GM15510 (cell line): ENCODE data around the gene SPON1.

Experiments used
- POLR2A ChIP-seq: IDR thresholded peaks from 3 replicates; pipeline ENCODE4 v1.6.1; 2011; ENCODE audit warnings: borderline replicate concordance; ENCODE audit not compliant: insufficient read length; ENCODE audit errors: extremely low read depth

Gene SPON1

DNA sequence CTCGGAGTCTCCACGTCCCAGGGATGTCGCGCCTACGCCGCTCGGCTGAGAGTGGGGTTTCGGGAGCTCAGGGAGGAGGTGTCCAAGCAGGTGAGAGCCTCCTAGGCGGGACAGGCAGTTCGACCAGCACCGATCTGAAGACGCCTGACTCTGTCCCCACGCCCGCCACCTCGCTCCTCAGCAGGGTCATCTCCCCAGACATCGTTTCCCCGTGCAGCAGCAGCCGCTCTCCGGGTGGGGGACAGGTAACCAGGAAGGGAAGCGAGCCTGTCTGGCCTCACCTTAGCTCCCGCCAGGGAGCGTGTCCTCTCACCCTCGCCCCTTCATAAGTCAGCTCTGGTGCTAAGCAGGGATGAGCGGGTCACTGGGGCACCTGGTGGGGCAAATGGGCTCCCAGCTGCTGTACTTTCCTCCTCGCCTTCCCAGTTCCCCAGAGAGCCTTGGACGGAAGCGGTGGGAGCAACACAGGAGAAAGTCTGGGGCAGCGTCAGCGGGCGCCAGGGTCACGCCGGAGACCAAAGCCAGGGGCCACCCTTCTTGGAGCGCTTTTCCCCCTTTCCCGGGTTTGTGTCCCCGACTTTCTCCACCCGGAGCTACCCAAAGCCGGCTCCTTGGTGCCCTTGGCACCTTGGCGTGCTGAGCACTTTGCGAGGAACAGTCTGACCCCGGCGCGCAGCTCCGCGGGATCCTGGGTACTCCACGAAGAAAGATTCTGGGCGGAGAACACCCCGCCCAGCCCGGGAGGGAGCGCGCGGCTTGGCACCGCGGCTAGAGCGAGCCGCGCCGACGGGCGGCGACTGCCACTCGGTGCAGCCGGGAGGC, 1.6 kb downstream of the SPON1 start:
- TF ChIP-seq POLR2A, result no peak

DNA sequence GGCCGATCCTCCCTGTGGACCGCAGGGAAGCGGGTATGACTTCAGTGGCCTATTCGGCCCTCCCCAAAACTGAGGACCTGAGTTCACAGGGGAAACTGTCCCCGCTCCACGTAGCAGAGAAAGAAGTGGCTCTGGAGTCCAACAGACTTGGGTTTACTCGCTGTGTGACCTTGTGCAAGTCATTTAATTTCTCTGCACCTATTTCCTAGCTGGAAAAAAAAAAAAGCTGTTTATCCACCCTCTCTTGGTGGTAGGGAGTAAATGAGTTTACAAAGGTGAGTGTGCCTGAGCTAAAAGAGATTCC, 2.2 kb downstream of the SPON1 start:
- no peak for TF ChIP-seq POLR2A

DNA sequence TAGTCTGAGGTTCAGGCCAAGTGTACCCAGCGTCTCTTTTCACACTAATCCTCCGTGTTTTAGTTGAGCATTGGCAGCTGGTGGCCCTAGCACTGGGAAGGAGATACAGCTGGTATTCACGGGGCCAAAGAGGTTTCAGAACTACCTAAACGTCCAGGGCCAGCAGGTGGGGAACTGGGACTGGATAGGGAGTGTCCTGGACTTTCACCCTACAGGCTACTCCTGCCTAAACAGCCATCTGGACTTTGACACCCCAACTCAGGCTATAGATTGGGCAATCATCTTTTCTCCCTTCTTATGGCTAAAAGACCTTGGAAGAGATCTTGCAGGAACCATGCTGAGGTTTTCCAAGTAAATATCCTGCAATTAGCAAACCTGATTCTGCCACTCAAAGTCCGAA, 2.8 kb downstream of the SPON1 start:
- no peak for TF ChIP-seq POLR2A

DNA sequence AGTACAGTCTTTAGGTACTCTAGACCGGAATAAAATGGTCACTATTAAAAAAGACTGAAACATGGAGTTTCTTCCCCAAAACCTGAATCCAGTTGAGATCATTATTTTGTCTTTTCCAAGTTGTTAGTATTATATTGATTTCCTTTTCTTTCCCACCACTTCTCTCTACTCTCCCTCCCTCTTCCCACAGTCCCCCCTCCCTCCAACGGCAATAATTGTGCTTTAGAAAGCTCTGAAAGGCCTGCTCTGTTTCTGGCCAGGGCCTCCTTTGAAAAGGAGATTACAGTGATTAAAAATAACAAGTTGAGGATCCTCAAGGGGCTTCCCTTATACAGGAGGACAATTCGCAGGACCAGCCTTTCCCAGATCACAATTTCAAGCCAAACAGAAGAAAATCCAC, 3.5 kb downstream of the SPON1 start:
- no peak for TF ChIP-seq POLR2A

DNA sequence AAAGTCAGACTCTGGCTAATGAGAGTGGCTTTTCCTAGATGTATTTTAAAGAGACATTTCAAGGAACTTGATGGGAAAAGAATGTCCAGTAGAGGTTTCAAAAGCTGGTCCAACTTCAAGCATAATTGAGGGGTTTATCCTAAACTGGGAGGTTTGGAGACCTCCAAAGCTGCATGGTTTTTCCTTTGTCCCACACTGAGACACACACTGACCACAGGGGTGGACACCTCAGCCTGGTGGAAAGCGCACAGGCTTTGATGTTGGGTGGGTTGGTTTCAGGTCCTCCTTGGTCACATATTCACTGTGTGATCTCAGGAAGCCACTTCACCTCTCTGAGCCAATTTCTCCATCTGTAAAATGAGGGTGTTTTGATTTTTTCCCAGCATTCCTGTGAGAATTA, 4.0 kb downstream of the SPON1 start:
- TF ChIP-seq POLR2A, result no peak

DNA sequence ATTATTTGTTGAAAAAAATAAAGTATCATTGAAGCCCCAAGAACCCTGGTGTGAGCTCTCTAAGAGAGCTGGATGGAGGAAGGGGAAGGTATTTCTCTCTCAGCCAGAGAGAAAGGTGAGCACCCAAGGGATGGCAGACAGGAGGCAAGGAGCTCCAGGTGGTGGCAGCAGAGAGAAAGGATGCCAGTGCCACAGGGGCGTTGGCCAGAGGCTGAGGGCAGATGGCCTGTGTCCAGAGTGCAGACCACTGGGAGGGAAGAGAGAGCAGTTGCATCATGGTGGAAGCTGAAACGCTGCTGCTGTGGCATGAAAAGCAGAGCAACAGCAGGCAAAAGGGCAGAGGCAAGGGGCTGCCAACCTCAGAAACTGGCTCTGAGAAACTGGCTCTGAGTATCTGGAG, 8.5 kb downstream of the SPON1 start:
- TF ChIP-seq POLR2A, result no peak

DNA sequence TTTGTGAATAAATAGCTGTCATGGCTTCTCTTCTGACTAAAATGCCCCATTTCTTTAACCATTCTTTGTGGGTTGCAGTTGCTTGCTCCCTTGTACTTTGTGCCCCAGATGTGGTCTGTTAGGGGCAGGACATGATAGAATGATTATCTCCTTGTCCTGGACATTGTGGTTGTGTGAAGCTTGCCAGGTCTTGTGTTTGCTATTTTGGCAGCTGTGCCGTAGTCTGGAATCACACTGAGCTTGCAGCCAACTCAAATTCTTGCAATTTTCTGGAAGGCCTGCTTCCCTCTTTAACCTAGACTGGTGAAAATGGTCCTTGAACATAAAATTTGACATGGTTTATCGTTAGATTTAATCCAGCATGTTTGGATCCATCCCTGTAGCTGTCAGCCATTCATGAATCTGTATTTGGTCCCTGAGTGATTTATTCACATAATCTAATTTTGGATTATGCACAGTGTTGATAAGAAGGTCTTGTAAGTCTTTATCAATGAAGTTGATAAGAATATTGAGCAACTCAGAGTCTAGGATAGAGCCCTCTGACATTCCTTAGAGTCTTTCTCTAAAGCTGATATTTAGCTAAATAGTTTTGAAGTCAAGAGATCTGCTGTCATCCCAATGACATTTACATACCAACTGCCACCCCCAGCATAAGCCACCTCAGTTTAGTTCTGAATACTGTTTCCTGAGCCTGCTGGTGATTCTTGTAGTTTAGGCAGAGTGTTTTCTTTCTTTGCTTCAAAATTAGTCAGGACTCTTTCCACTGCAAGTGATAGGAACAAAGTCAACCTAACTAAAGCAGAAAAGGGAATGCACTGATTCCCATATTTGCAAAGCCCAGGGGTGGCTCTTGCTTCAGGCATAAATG, 9.8 kb downstream of the SPON1 start:
- TF ChIP-seq POLR2A, result no peak

DNA sequence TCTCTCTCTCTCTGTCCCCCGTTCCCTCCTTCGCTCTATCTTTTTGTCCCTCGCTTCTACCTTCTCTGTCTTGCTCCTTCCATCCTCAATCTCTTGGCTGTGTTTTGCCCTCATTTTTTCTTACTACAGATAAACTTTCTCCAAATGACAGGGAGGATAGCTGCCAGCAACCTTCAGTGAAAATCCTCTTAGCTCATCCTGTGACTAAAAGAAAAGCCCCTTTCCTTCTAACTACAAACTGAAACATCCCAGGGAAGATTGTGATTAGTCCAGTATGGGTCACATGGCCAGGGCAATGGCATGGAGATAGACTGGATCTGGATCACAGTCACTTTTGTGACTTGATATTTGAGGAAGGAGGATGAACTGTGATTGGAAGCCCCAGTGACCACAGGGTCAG, 10.4 kb downstream of the SPON1 start:
- TF ChIP-seq POLR2A, result no peak

DNA sequence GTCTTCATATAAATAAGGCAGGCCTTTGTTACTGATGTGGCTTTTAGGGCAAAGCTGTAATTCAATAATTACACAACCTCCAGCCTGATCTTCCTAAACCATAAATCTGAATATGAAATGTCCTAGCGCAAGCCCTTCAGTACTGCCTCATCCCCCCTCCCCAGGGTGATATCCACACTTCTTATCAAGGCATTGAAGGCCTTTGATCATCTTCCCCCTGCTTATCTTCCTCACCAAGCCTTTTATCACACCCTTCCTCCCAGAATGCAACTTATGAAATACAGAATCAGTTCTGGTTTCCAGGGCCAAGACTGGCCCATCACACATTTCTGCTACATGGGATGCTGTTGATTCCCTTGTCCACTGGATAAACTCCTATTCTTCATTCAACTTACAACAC, 12.1 kb downstream of the SPON1 start:
- TF ChIP-seq POLR2A, result no peak

DNA sequence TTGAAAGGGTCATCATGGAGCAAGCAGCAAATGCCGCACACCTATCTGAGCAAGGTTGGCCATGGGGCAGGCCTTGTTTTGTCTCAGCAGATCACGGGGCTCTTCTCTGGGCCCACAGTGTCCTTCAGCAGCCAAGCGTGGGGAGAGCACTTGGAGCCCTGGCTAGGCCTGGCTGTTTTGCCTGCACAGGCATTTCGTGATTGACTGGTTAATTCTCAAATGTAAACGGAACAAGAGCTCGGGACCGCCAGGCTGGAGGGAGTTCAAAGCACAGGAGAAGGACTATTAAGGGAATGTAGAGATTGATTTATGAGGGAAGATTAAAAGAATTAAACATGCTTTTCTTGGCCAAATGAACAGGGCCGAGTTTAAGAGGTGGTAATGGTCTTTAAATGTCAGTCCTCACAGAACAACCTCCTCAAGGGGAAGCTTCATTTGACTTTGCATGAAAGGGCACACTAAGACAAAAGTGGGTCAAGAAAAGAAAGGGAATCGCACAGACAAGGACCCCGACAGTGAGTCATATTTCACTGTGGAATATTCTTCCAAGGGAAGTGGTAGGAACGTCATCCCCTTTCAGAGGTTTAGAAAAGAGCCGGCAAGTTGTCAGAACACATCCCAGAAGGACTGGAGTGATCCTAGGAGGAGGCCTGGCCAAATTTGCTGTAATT, 20.7 kb downstream of the SPON1 start:
- no peak for TF ChIP-seq POLR2A

DNA sequence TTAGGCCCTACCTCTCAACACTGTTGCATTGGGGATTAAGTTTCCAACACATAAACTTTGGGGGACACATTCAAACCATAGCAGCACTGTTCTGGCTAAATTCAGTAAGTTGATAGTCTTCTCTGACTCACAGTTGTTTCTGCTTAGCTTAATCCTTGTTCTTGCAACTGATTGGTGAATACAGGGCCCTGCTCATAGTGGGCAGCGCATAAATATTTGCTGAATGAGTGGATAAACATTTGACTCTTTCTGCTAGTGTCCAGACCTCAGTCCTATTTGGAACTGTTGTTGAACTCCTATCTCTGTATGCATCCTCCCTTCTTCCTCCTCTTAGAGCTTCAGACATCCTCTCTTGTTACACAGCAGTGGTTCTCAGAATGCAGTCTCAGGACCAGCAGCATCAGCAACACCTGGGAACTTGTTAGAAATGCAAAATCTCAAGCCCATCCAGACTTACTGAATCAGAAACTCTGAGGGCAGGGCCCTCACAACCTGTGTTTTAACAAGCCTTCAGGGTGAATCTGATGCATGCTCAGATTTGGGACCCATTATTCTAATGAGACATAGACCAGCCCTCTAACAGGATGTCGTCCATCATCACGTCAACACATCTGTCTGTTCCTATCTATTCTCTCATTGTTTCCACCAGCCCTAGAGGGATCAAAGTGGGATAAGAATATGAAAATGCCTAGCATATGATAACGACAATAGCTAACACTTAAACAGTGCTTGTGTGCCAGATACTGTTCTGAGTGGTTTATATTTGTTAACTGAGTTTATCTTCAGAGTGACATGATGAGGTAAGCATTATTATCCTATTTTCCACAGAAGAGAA, 22.3 kb downstream of the SPON1 start:
- no peak for TF ChIP-seq POLR2A

DNA sequence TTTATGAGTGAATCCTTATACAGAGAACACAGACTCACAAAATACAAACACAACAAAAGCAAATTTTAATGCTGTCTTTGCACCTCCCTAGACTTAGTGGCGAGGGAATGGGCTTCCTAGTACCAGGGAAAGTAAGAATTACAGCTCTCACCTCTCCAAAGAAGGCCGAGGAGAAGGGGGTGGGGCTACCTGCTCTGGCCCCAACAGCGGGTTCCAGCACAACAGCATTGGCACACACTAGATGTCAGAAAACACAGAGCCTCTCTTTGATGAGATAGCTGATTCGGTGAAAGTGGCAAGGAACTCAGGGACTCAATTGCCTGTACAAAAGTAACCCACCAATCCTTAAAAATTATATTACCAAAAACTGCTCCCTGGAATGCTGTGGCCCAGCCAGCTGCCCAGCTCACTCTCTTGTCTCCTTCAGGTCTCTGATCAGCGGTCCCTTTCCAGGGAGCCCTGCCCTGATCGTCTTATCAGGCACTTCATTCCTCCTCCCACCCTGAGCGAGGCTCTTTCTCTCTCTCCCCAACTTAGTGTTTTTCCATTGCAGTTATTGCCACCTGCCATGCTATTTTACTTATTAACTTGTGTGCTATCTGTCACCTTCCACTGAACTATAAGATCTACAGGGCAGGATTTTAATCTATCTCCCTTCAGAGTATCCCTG, 30.7 kb downstream of the SPON1 start:
- no peak for TF ChIP-seq POLR2A

DNA sequence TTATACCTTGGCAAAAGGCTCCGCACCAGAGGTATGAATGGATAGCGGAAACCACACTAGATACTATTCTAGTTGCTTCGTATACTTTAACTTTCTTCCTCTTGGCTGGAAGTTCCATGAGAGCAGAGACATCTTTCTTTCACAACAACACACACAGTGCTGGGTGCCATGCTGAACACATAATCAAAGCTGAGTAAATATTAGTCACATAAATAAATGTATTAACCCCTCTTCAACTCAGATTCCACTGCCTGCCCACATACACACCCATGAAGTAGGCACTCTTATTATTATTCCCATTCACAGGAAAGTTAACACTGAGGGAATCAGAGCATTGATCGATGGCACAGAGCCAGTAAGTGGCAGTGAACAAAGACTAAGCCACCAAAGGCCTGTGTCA, 35.4 kb downstream of the SPON1 start:
- TF ChIP-seq POLR2A, result no peak

DNA sequence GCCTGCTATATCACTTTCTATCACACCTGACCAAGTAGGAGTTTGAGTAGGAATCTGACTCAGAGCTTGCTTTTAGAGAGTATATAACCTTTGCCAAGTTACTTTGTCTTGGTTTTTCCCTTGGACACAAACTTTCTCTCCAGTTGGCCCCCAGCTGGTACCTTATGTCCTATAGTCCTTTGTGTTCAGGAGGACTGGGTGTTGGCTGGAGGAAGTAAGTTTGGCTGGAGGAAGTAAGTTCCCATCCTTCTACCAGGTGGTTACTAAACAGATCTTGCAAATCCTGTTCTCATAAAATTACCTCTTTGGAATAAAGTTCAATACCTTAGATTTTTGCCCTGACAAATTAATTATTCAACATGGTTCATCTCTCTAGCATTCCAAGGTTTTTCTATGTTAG, 37.2 kb downstream of the SPON1 start:
- TF ChIP-seq POLR2A, result no peak

DNA sequence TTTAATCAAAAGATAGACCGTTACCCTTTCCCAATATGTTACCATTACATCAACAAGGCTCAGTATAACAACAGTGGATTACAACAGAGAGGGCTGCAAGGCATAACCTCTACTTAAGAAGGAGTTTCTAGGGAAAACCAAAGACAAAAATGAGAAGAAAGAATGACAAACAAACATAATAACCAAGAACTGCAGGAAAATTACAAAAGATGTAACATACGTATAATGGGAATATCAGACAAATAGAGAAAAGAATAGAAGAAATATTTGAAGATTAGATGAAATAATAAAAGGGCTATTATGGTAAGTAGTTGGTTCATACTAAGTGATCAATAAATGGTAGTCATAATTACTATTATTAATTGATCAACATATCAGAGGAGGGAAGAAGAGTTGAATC, 39.1 kb downstream of the SPON1 start:
- TF ChIP-seq POLR2A, result no peak

DNA sequence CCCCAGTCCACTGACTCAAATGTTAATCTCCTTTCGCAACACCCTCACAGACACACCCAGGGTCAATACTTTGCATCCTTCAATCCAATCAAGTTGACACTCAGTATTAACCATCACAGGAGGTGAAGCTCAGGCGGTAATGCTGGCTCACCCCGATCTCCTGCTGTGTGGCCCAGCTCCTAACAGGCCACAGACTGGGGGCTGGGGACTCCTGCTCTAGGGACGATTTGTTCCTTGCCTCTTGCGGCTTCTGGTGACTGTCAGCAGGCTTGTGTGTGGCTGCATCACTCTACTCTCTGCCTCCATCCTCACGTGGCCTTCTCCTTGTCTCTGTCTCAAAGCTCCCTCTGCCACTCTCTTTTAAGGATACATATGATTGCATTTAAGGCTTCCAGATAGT, 45.0 kb downstream of the SPON1 start:
- TF ChIP-seq POLR2A, result no peak
